IPS-18c (cell line): Measurements from ENCODE around the gene FGF19.

Experiments
- H3K4me3 ChIP-seq: 2 replicates; pipeline ENCODE4 v1.7.0; 2013; ENCODE audit warnings: low read depth, mild to moderate bottlenecking, low read length, moderate library complexity; ENCODE audit not compliant: insufficient read depth
- H3K9me3 ChIP-seq: one replicate; pipeline ENCODE4 v1.6.1; 2013; ENCODE audit warnings: mild to moderate bottlenecking, low read length, moderate library complexity; ENCODE audit not compliant: control insufficient read depth, insufficient read depth

The FGF19 gene, protein sequence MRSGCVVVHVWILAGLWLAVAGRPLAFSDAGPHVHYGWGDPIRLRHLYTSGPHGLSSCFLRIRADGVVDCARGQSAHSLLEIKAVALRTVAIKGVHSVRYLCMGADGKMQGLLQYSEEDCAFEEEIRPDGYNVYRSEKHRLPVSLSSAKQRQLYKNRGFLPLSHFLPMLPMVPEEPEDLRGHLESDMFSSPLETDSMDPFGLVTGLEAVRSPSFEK

GRCh38 chr11:69703768-69704507 lies at the start of gene FGF19:
TSS of gene FGF19 (minus strand) at chr11:69704022. CDS start at chr11:69703876, 146 bp downstream.
- H3K9me3 ChIP-seq: no peaks in the 10 kb centered on the region
- H3K4me3 ChIP-seq: peak within 1 kb of the TSS; percentile 50

- Histone ChIP-seq H3K9me3 (peaks cover 2% of the 10 kb centered on the region), H3K4me3 (no peak overlapping the region)
Observed at GRCh38 chr11:69752890-69753289, 49.1 kb upstream of the FGF19 start.

DNA sequence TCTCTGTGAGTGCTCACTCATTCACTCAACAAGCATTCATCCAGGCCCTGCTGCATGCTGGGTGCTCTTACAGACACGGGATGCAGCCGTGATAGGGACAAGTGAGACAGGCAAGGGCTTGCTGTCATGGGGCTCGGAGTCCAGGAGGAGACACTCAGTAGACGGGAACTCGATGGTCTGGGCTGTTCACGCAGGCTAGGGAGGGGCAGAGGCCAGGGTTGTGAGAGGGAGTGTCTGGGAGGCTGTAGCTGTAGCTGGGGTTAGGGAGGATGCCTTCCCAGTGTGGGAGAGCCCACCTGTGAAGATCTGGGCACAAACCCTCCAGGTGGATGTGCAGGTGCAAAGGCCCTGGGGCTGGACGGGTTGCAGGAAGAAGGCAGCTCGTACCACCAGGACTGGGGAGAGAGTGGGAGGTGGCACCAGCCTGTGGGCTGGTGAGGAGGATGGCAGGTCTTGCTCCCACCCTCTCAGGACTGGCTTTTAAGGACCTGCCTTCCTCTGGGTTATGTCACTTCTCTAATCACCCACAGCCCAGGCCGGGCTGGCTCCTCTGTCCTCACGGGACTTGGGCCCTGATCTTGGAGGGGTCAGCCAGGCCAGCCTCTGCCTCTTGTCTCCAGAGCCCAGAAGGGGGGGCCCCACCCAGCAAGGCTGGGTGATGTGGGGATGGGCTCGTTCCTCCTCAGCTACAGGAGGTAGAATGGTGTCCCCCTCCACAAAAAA lies 47.2 kb upstream of the FGF19 start:
- Histone ChIP-seq H3K9me3 (peaks cover 2% of the 10 kb centered on the region), H3K4me3 (no peak overlapping the region)

- Histone ChIP-seq H3K9me3 (peaks cover 2% of the 10 kb centered on the region), H3K4me3 (no peak overlapping the region)
Observed at GRCh38 chr11:69750108-69750850, 46.5 kb upstream of the FGF19 start.

GRCh38 chr11:69748637-69749036 lies 44.8 kb upstream of the FGF19 start:
- no peak overlapping the region for H3K4me3 ChIP-seq

DNA sequence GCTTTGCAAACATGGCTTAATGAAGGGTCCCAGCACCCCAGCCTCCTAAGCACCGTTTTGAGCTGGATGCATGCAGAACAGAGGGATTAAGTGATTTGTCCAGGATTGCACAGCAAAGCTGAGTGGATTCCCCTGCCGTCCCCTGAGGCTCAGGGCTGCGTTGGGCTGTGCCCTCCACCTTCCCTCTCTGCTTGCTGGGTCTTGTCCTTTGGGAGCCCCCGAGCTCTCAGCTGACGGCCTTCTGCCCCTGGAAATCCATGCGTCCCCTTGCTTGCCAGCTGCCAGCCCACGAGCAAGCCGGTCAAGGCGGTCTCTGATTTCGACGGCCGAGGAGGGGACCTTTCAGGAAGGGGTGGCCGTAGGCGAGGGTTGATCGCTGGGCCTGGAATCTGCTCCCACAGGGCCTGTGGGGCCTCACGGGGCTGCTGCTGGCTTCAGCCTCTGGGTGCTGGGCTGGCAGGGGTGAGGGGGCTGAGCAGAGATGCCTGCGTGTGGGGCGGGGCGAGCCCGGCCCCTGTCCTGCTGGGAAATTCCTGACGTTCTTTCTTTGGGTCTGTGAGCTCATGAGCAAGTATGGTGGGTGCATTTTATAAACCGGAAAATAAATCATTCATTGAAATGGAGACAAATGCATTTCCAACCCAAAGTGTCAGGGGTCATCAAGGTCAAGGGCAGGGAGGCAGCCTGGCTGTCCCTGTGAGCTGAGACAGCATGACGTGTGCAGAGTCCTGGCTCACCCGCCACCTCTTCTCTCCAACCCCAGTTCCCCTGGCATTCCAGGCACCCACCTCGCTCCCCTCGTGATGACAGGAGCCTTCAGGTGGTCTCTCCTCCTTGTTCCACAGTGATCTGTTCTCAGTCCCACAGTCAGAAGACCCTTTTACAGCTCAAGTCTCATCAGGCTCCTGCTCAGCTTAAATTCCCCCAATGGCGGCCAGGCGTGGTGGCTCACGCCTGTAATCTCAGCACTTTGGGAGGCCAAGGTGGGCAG lies 43.2 kb upstream of the FGF19 start:
- Histone ChIP-seq H3K9me3 (no peaks in the 10 kb centered on the region), H3K4me3 (no peak overlapping the region)

More at GRCh38 chr11:69748637-69749036, 44.8 kb upstream of the FGF19 start:
- H3K9me3 ChIP-seq: peaks cover 2% of the 10 kb centered on the region

GRCh38 chr11:69746140-69746539 lies 42.3 kb upstream of the FGF19 start:
- Histone ChIP-seq H3K4me3 (no peak overlapping the region), H3K9me3 (no peaks in the 10 kb centered on the region)

DNA sequence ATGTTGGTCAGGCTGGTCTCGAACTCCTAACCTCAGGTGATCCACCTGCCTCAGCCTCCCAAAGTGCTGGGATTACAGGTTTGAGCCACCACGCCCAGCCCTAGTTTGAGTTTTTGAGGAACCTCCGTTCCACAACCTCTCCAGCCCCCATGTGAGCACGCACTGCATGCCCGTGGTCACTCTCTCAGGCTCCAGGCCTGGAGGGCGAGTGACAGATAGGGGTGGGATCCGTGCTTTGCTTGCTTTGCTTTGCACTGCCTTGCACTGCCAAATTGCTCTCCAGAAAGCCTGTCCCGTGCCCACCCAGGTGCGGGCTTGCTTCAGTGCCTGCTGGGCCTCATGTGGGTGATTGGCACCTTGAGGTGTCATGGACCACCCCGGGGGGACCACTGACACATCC lies 41.4 kb upstream of the FGF19 start:
- Histone ChIP-seq H3K9me3 (no peaks in the 10 kb centered on the region), H3K4me3 (no peak overlapping the region)

DNA sequence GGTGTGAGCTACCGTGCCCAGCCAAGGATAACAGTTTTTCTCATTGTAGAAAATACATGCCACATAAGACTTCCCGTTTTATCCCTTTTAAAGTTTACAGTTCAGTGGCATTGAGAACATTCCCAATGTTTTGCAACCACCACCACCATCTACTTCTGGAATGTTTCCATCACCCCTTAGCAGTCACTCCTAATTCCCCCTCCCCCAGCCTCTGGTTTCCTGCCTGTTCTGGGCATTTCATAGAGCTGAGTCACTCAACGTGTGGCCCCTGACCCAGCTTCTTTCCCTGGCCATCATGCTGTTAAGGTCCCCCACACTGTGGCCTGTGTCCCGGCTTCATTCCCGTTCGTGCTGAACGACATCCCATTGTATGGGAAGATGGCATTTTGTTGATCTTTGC lies 40.6 kb upstream of the FGF19 start:
- H3K9me3 ChIP-seq: no peaks in the 10 kb centered on the region
- no peak overlapping the region for H3K4me3 ChIP-seq

- H3K9me3 ChIP-seq: peaks cover 4% of the 10 kb centered on the region
- no peak overlapping the region for H3K4me3 ChIP-seq
Observed at GRCh38 chr11:69734841-69735240, 31.0 kb upstream of the FGF19 start.

DNA sequence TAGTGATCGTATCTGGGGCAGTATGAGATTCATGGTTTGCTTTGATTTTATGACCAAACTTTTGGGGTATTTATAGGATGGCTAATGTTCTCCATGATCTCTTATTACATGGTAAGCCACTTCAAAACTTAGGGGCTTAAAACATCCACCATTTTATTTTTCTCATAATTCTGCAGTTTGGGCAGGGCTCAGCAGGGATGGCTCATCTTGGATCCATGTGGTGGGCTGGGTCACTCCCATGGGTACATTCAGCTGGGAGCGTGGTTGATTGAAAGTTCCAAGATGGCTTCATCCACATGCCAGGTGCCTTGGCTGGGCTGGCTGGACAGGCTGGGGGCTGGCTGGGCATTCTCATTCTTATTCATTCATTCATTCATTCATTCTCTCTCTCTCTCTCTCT lies 30.5 kb upstream of the FGF19 start:
- no peak overlapping the region for H3K4me3 ChIP-seq
- peaks cover 4% of the 10 kb centered on the region for H3K9me3 ChIP-seq

DNA sequence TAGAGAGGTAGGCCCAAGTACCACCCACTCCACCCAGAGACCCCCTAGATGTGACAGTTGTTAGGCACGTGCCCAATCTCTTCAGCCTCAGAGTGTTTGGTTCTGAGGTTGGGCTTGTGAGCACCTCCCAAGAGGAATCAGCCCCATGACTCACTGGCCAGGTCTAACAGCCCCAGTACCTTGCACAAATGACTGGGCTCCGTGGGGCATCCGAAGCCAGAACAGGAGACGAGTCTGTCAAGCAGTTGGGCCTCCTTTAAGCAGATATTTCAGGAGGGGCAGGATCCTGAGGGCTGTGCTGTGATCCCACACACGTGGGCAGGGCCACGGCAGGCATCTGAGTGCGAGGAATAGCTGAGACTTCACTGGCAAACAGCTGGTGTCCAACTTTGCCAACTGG lies 29.1 kb upstream of the FGF19 start:
- Histone ChIP-seq H3K4me3 (no peak overlapping the region), H3K9me3 (peaks cover 4% of the 10 kb centered on the region)

- H3K4me3 ChIP-seq: no peak overlapping the region
- peaks cover 5% of the 10 kb centered on the region for H3K9me3 ChIP-seq
Observed at GRCh38 chr11:69731110-69731509, 27.3 kb upstream of the FGF19 start.

DNA sequence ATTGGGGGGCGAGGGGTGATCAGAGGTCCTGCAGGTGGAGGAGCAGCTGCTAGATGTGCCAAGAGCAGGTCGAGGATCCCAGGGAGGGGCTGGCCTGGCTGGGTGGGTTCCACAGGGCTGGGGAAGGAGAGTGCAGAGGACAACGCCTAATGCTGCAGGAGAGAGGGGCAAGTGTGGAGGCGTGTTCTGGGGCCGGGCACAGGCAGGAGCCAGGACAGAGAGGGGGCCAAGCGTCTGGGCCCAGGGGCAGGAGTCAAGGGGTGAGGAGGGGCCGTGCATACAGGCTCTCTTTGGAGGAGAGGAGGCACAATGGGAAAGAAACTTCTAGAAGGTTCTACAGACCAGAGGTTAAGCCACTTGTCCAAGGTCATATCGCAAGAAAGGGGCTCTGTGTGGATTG lies 26.7 kb upstream of the FGF19 start:
- peaks cover 6% of the 10 kb centered on the region for H3K9me3 ChIP-seq
- H3K4me3 ChIP-seq: no peak overlapping the region

- Histone ChIP-seq H3K9me3 (peaks cover 2% of the 10 kb centered on the region), H3K4me3 (no peak overlapping the region)
Observed at GRCh38 chr11:69729252-69729651, 25.4 kb upstream of the FGF19 start.

GRCh38 chr11:69727266-69727665 lies 23.4 kb upstream of the FGF19 start:
- Histone ChIP-seq H3K9me3 (peaks cover 2% of the 10 kb centered on the region), H3K4me3 (no peak overlapping the region)
